SK-N-DZ (cell line): ENCODE measurements around the gene NXF3.
"Not testable (repeated sequence)": the region's sequence is repeated elsewhere in the genome, so short reads cannot be mapped to it uniquely, and the experiment has no call there.

Source experiments
- DNase-seq: peaks from one replicate; pipeline ENCODE4 v3.0.0-alpha.2; 2015; ENCODE audit warnings: low spot score

NXF3 gene

DNA sequence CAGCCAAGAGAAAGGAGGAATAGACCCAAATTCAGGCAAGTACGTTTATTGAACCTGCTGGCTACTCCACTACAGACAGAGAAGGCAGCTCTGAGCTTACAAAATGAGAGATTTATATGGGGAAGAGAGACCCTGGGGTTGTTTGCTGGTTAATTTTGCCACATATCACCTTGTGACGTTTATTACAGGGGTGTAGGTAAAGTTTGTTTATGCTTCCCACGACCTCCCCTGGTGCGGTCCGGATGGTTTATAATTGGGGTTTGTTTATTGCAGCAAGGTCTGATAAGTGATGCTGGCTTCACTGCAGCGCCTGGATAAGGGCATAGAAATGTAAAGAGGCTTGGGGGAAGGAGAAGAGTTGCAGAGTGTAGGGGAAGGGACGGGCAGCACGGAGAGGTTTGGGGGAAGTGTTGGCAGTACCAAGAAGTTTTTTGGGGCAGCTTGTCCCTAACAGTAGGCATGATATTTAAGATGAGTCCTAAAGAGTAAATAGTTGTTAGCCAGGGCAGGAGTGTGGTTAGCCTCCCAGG lies 41.6 kb downstream of the NXF3 start:
- no peak for DNase-seq

DNA sequence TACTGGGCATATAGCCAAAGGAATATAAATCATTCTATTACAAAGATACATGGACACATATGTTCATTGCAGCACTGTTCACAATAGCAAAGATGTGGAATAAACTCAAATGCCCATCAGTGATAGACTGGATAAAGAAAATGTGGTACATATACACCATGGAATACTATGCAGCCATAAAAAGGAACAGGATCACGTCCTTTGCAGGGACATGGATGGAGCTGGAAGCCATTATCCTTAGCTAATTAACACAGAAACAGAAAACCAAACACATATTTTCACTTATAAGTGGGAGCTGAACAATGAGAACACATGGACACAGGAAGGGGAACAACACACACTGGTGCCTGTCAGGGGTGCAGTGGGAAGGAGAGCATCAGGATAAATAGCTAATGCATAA lies 59.6 kb downstream of the NXF3 start:
- not testable (repeated sequence) for DNase-seq
